Endothelial cell of umbilical vein (primary cell): ENCODE measurements around the gene LMCD1. TPM values are rescaled to one million over a fixed set of nuclear protein-coding genes. Genes with fewer than 3 reads are reported as not detected.

Experiments used
- BruUV-seq: library from RNA; stranded (reverse); fragments of 400-500 nt; replicated peaks from 2 replicates; lab custom pipeline; 2021; lab: Mats Ljungman, UMichigan
- CTCF ChIA-PET: fragments of 300-600, 350-600 bp; sonication (Branson Sonifier 250); formaldehyde crosslinking; loops from one replicate; lab custom pipeline; 2021; ENCODE audit warnings: antibody characterized with exemption, inconsistent platforms; lab: Charles Lee
- POLR2A ChIA-PET: fragments of 300-600, 350-600 bp; sonication (Branson Sonifier 250); formaldehyde crosslinking; loops from one replicate; lab custom pipeline; 2021; ENCODE audit warnings: antibody characterized with exemption, inconsistent platforms; lab: Charles Lee
- DNase-seq: peaks from one replicate; pipeline ENCODE4 v3.0.0-alpha.2; 2011; ENCODE audit warnings: low read depth, low spot score
- FAIRE-seq: peaks from 2 replicates; lab custom pipeline; 2011; peaks lifted over from hg19 to GRCh38; lab: Jason Lieb, UNC
- H2AFZ ChIP-seq: 2 replicates; pipeline ENCODE4 v1.6.0; 2012; ENCODE audit warnings: low read depth, low read length, control low read depth, inconsistent platforms
- H3K27ac ChIP-seq: 2 replicates; pipeline ENCODE4 v1.5.1; 2011; ENCODE audit warnings: low read depth, mild to moderate bottlenecking, control low read depth, low read length, moderate library complexity; ENCODE audit not compliant: insufficient read depth
- H3K27me3 ChIP-seq, 2 experiments: 2 replicates each; pipeline versions ENCODE4 v1.6.0 to v1.6.1; 2011; ENCODE audit warnings: low read length in 2 of 2, mixed read lengths in 1 of 2; ENCODE audit not compliant: control insufficient read depth in 2 of 2, insufficient read depth in 2 of 2
- H3K36me3 ChIP-seq, 2 experiments: 2 replicates in 1 of 2; 3 replicates in 1 of 2; pipeline ENCODE4 v1.5.1; 2011; ENCODE audit warnings: low read length in 2 of 2, mild to moderate bottlenecking in 1 of 2, moderate library complexity in 1 of 2; ENCODE audit not compliant: control insufficient read depth in 2 of 2, insufficient read depth in 2 of 2; ENCODE audit errors: extremely low read depth in 1 of 2
- H3K4me1 ChIP-seq: 3 replicates; pipeline ENCODE4 v1.5.1; 2011; ENCODE audit warnings: mild to moderate bottlenecking, low read length; ENCODE audit not compliant: control insufficient read depth, insufficient read depth; ENCODE audit errors: extremely low read depth
- H3K4me2 ChIP-seq: 2 replicates; pipeline ENCODE4 v1.6.1; 2011; ENCODE audit warnings: low read length, control low read depth, mixed read lengths; ENCODE audit not compliant: insufficient read depth
- H3K4me3 ChIP-seq, 3 experiments: fragments of 200-600 bp in 1 of 3; sonication (generic), shearing (Covaris generic) in 1 of 3; replicated peaks in 1 of 3; 2 replicates each; pipeline ENCODE4 v1.5.1; 2011 to 2016; ENCODE audit warnings: control low read depth in 3 of 3, low read length in 3 of 3, mild to moderate bottlenecking in 2 of 3, inconsistent platforms in 1 of 3, low read depth in 1 of 3, moderate library complexity in 1 of 3; ENCODE audit not compliant: insufficient read depth in 1 of 3
- H3K79me2 ChIP-seq: 2 replicates; pipeline ENCODE4 v1.6.0; 2012; ENCODE audit warnings: low read length, inconsistent platforms; ENCODE audit not compliant: control insufficient read depth, insufficient read depth
- H3K9ac ChIP-seq: replicated peaks from 2 replicates; pipeline ENCODE3; 2011; ENCODE audit warnings: low read length, control low read depth; ENCODE audit not compliant: insufficient read depth; ENCODE audit errors: extremely low read depth
- H3K9me1 ChIP-seq: replicated peaks from 3 replicates; pipeline ENCODE4 v1.6.0; 2011; ENCODE audit warnings: mild to moderate bottlenecking, low read length; ENCODE audit not compliant: control insufficient read depth, insufficient read depth; ENCODE audit errors: extremely low read depth
- H3K9me3 ChIP-seq: replicated peaks from 2 replicates; pipeline ENCODE4 v1.5.1; 2012; ENCODE audit warnings: low read length, inconsistent platforms; ENCODE audit not compliant: control insufficient read depth, insufficient read depth
- H4K20me1 ChIP-seq: replicated peaks from 2 replicates; pipeline ENCODE3; 2011; ENCODE audit warnings: mild to moderate bottlenecking, low read length; ENCODE audit not compliant: control insufficient read depth, insufficient read depth; ENCODE audit errors: extremely low read depth
- CTCF ChIP-seq, 2 donors: IDR thresholded peaks; 1 replicate in 1 of 2; 2 replicates in 1 of 2; pipeline ENCODE4 v1.5.1; 2011; ENCODE audit warnings: low read length in 2 of 2, mild to moderate bottlenecking in 2 of 2, moderate library complexity in 2 of 2, control low read depth in 1 of 2, inconsistent platforms in 1 of 2, low read depth in 1 of 2; ENCODE audit not compliant: insufficient read depth in 1 of 2; ENCODE audit errors: extremely low read depth in 1 of 2
- EZH2 ChIP-seq: IDR thresholded peaks from 2 replicates; pipeline ENCODE4 v1.6.1; 2012; ENCODE audit warnings: borderline replicate concordance, low read depth, mild to moderate bottlenecking, moderate library complexity, low read length, inconsistent platforms; ENCODE audit not compliant: severe bottlenecking
- FOS ChIP-seq: IDR thresholded peaks from 2 replicates; pipeline ENCODE4 v1.6.1; 2011; ENCODE audit warnings: mild to moderate bottlenecking, low read length, moderate library complexity, borderline replicate concordance; ENCODE audit not compliant: insufficient read depth
- GATA2 ChIP-seq: IDR thresholded peaks from 2 replicates; pipeline ENCODE4 v1.7.0; 2011; ENCODE audit warnings: low read depth, mild to moderate bottlenecking, moderate library complexity, mixed read lengths, low read length; ENCODE audit not compliant: insufficient read length, insufficient read depth
- JUN ChIP-seq: IDR thresholded peaks from 2 replicates; pipeline ENCODE4 v1.6.1; 2011; ENCODE audit warnings: borderline replicate concordance, low read depth; ENCODE audit not compliant: insufficient read length, insufficient read depth
- MAX ChIP-seq: IDR thresholded peaks from 2 replicates; pipeline ENCODE4 v1.6.1; 2011; ENCODE audit not compliant: insufficient read depth, insufficient read length
- MYC ChIP-seq: IDR thresholded peaks from one replicate; pipeline ENCODE4 v1.6.1; 2011; ENCODE audit warnings: mild to moderate bottlenecking, low read depth, low read length
- POLR2A ChIP-seq: IDR thresholded peaks from 2 replicates; pipeline ENCODE4 v1.6.1; 2012; ENCODE audit warnings: low read depth, mild to moderate bottlenecking, control low read depth, low read length
- POLR2AphosphoS5 ChIP-seq: IDR thresholded peaks from 2 replicates; pipeline ENCODE4 v1.6.1; 2012; ENCODE audit warnings: low read depth, mild to moderate bottlenecking, control low read depth, low read length, moderate library complexity; ENCODE audit not compliant: insufficient read depth
- dilution Hi-C: fragments of 300-500 bp; cut with MboI; formaldehyde crosslinking; loops from one replicate; pipeline ENCODE4 v1.15.0; 2019; ENCODE audit warnings: low sequenced_read_pairs; ENCODE audit not compliant: extremely low pct_ligation_motif_present
- intact Hi-C: fragments of 100-400 bp; cut with micrococcal nuclease; formaldehyde crosslinking; loops from one replicate; pipeline ENCODE4 v1.10.0; 2022
- polyA plus RNA-seq, 4 experiments: library from polyadenylated mRNA; depleted of rRNA in 3 of 4; stranded (reverse) in 3 of 4; unstranded in 1 of 4; fragments of >200 nt; gene quantifications; 2 replicates each; pipeline versions ENCODE4 v1.2.1 to v1.2.3, GENCODE V29; 2011 to 2012; ENCODE audit warnings: missing spikeins in 1 of 4
- total RNA-seq: library from RNA; stranded (reverse); gene quantifications from 2 replicates; pipeline ENCODE4 v1.2.3, GENCODE V29; 2021

LMCD1 gene
- total and polyA plus RNA-seq, 2 donors (not counting 3 experiments of a cell fraction or from before 2014, with no cell fraction given): 7.6 to 14.5 TPM

DNA sequence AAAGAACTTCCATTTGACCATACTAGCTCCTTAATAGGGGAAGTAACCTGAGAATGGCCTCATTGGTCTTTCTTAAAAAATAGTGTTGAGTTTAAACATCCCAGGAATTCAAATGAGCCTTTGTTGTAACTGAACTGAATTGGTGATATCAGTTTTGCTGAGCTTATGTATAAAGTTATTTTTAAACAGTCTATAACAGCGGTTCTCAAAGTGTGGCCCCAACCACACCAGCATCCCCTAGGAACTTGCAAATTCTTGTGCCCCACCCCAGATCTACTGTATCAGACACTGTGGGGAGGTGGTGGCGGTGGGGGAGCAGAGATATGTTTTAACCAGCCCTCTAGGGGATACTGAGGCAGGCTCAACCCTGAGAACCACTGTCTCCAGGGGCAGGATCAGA is 57.0 kb downstream of the LMCD1 start:
- no peaks in the 10 kb centered on the region for H3K9me1 ChIP-seq
- TF ChIP-seq POLR2A (no peak), POLR2AphosphoS5 (no peak), GATA2 (no peak), JUN (no peak), CTCF (IDR thresholded peaks at IDR 0.05; ENCODE audit: extremely low read depth in 1 of 2, insufficient read depth in 1 of 2, low read depth in 1 of 2, low read length in 2 of 2) (no peak), FOS (no peak), EZH2 (no peak), MYC (no peak), MAX (no peak)
- H4K20me1 ChIP-seq: no peaks in the 10 kb centered on the region
- no peak overlapping the region for H3K4me3 ChIP-seq
- no peaks in the 10 kb centered on the region for H3K9me3 ChIP-seq
- no peak overlapping the region for H3K4me2 ChIP-seq
- peaks cover 12% of the 10 kb centered on the region for H3K4me1 ChIP-seq
- dilution Hi-C loops (no loop called here), intact Hi-C loops (no loop called here)
- no peaks in the 10 kb centered on the region for H3K36me3 ChIP-seq
- no peak overlapping the region for H3K27ac ChIP-seq
- no peak for FAIRE-seq
- H3K79me2 ChIP-seq: no peaks in the 10 kb centered on the region
- no peak for DNase-seq
- BruUV-seq: no TSS peak
- no peak overlapping the region for H2AFZ ChIP-seq
- no peaks in the 10 kb centered on the region for H3K27me3 ChIP-seq
- ChIA-PET CTCF (interaction anchor here (1.0 to 3.7 kb wide), 2 partner anchors 19 to 117 kb away, joined by 4 to 13 read pairs; no protein-coding TSS in a partner anchor), POLR2A (no interaction called here)
- no peak overlapping the region for H3K9ac ChIP-seq
